ENCODE results near the gene ACOXL. TPM values are rescaled to one million over a fixed set of nuclear protein-coding genes. Genes with fewer than 3 reads are reported as not detected.
A peak's percentile ranks its signal among the peaks of the same experiment; 100 is the strongest.

Gene ACOXL
- total and polyA plus RNA-seq, 9 donors = 0.08 to 0.56 (median 0.19) TPM

DNA sequence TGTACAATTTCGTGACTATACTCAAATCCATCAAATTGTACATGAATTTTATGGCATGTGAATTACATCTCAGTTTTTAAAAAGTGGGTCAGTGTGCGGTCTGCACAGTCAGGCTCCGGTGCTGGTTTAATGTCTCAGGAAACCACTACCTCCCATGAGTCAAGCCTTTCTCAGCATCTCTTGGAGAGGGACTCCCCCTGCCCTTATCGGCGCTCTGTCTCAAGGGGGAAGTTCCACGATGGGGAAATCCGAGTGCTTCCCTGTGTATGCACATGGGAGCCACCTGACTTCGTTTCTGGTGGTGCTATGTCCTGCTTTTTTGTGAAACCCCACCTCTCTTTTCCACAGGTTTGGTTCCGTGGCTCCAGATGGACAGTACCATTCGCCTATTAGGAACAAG, 72.5 kb downstream of the ACOXL start:
- Histone ChIP-seq H3K4me1 (ENCODE audit: control insufficient read depth, insufficient read depth, low read length) (peaks cover 55% of the 10 kb centered on the region), H3K9me3 (replicated peaks; ENCODE audit: control insufficient read depth, low read depth, low read length) (peaks cover 5% of the 10 kb centered on the region), H3K36me3 (ENCODE audit: control insufficient read depth, insufficient read depth, low read length) (no peaks in the 10 kb centered on the region), H3K27me3 (ENCODE audit: control insufficient read depth, insufficient read depth, low read length) (peaks cover 3% of the 10 kb centered on the region), H3K4me3 (ENCODE audit: low read length) (no peak overlapping the region), H3K27ac (ENCODE audit: low read length) (no peak overlapping the region)
- no peak for DNase-seq
- 81% methylated on average over 6 of the region's 10 CpGs for WGBS (ENCODE audit: insufficient coverage)

DNA sequence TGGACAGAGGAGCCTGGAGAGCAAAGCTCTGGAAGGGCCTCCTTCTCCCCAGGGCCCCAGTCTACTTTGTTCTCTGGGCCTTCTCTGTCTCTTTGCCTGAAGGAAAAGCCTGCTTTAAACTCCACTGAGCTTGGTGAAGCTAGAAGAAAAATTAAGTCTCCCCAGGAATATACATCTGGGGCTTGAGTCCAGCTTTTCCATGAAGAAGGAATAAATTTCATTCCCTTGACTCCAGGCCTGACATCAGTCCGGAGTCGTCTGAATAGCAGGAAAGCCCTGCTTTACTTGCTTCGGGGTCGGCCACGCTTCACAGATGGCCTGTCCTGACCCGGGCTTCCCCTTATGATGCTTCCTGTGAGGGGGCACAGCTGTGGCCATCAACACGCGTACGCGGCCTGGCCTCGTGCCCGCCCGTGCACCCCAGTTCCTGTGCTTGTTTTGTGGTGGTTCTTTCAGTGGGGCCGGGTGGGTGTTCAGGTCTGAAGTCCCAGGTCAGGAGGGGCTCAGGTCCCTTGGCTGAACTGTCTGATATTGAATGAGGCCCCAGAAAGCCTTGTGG, 73.6 kb downstream of the ACOXL start:
- peaks cover 3% of the 10 kb centered on the region for H3K27me3 ChIP-seq (ENCODE audit: control insufficient read depth, insufficient read depth, low read length)
- H3K4me1 ChIP-seq (ENCODE audit: control insufficient read depth, insufficient read depth, low read length) = peaks cover 54% of the 10 kb centered on the region
- H3K4me3 ChIP-seq (ENCODE audit: low read length) = no peak overlapping the region
- peak; percentile 70 for DNase-seq
- H3K36me3 ChIP-seq (ENCODE audit: control insufficient read depth, insufficient read depth, low read length) = no peaks in the 10 kb centered on the region
- H3K9me3 ChIP-seq (replicated peaks; ENCODE audit: control insufficient read depth, low read depth, low read length) = peaks cover 5% of the 10 kb centered on the region
- H3K27ac ChIP-seq (ENCODE audit: low read length) = peak overlapping the region; percentile 83
- WGBS (ENCODE audit: insufficient coverage) = 28% methylated on average over 14 of the region's 14 CpGs

DNA sequence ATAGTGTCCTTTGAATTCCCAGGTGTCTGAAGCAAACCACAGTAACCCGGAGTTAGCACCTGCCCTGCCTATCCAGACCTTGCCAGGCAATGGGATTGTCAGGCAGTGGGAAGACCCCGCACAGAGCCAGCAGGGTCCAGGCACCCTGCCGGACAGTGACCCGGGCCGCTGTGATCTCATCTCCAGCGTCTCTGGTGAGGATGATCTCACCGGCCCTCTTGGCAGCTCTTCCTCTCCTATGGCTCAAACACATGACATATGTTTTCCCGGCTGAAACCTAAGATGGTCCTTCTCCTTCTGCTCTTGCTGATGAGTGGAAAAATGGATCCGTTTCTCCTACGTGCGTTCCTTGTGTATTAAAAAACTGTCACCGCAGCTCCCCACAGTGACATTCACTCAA, 75.1 kb downstream of the ACOXL start:
- WGBS (ENCODE audit: insufficient coverage) = 17% methylated on average over 9 of the region's 12 CpGs
- peak overlapping the region; percentile 83 for H3K27ac ChIP-seq (ENCODE audit: low read length)
- DNase-seq = peak; percentile 98

GRCh38 chr2:110810404-110810803, 78.0 kb downstream of the ACOXL start:
- 83% methylated on average over 2 of the region's 2 CpGs for WGBS (ENCODE audit: insufficient coverage)
- no peaks in the 10 kb centered on the region for H3K9me3 ChIP-seq (replicated peaks; ENCODE audit: control insufficient read depth, low read depth, low read length)
- H3K4me1 ChIP-seq (ENCODE audit: control insufficient read depth, insufficient read depth, low read length) = peaks cover 58% of the 10 kb centered on the region
- no peaks in the 10 kb centered on the region for H3K36me3 ChIP-seq (ENCODE audit: control insufficient read depth, insufficient read depth, low read length)
- no peak for DNase-seq
- no peak overlapping the region for H3K4me3 ChIP-seq (ENCODE audit: low read length)
- peaks cover 3% of the 10 kb centered on the region for H3K27me3 ChIP-seq (ENCODE audit: control insufficient read depth, insufficient read depth, low read length)
- H3K27ac ChIP-seq (ENCODE audit: low read length) = no peak overlapping the region

More for the DNA sequence above, 75.1 kb downstream of the ACOXL start:
- H3K4me3 ChIP-seq (ENCODE audit: low read length) = no peak overlapping the region
- no peaks in the 10 kb centered on the region for H3K36me3 ChIP-seq (ENCODE audit: control insufficient read depth, insufficient read depth, low read length)
- H3K9me3 ChIP-seq (replicated peaks; ENCODE audit: control insufficient read depth, low read depth, low read length) = peaks cover 5% of the 10 kb centered on the region
- H3K4me1 ChIP-seq (ENCODE audit: control insufficient read depth, insufficient read depth, low read length) = peaks cover 48% of the 10 kb centered on the region
- H3K27me3 ChIP-seq (ENCODE audit: control insufficient read depth, insufficient read depth, low read length) = peaks cover 3% of the 10 kb centered on the region

DNA sequence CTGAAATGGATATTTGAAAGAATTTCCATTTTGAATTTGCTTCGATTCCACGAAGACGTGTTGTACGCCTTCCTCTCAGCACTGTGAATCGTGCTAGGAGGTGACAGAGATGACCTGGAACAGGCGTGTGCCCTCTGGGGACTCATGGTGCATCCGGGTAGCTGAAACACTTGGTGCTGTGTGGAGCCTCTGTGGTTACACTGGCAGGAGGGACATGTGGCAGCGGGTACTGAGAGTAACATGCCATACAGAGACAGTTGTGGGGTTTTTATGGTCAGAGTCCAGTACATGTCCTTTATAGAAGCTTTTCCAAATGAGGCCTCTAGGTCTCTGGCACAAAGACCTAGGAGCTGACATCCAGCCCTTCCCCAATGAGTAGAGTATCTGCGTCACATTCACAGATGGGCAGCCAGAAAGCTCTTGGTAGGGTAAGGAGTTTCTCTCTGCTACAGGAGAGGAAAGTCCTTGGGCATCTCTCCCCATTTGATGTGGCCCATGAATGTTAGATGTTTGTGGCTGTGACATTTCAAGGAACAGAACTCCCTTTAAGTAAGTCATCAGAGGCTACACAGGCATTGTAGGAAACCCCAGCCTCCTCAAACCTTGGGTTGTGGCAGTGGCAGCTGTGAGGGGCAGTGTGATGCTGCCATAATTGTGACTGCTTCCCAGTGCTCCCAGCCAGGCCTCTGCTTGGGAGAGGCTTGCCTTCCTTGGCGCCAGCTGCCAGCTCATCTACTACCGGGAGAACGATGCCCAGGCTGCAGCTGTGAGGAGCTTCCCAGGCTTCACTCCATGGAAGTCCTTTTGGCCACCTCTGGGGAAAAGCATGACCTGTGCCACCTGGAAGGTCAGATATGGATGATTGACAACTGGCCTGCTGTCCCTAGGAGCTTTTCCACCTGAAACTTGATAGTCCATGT, 80.6 kb downstream of the ACOXL start:
- peak overlapping the region; percentile 17 for H3K27ac ChIP-seq (ENCODE audit: low read length)
- WGBS (ENCODE audit: insufficient coverage) = 84% methylated on average over 11 of the region's 12 CpGs

GRCh38 chr2:110813896-110814295, 81.5 kb downstream of the ACOXL start:
- Histone ChIP-seq H3K36me3 (ENCODE audit: control insufficient read depth, insufficient read depth, low read length) (no peaks in the 10 kb centered on the region), H3K27me3 (ENCODE audit: control insufficient read depth, insufficient read depth, low read length) (peaks cover 7% of the 10 kb centered on the region), H3K9me3 (replicated peaks; ENCODE audit: control insufficient read depth, low read depth, low read length) (no peaks in the 10 kb centered on the region), H3K27ac (ENCODE audit: low read length) (peak overlapping the region; percentile 10), H3K4me3 (ENCODE audit: low read length) (no peak overlapping the region), H3K4me1 (ENCODE audit: control insufficient read depth, insufficient read depth, low read length) (peaks cover 28% of the 10 kb centered on the region)
- DNase-seq = no peak
- 93% methylated on average over 2 of the region's 5 CpGs for WGBS (ENCODE audit: insufficient coverage)

More for the DNA sequence above, 80.6 kb downstream of the ACOXL start:
- peak; percentile 51 for DNase-seq
- H3K27me3 ChIP-seq (ENCODE audit: control insufficient read depth, insufficient read depth, low read length) = peaks cover 7% of the 10 kb centered on the region
- H3K36me3 ChIP-seq (ENCODE audit: control insufficient read depth, insufficient read depth, low read length) = no peaks in the 10 kb centered on the region
- H3K4me3 ChIP-seq (ENCODE audit: low read length) = no peak overlapping the region
- no peaks in the 10 kb centered on the region for H3K9me3 ChIP-seq (replicated peaks; ENCODE audit: control insufficient read depth, low read depth, low read length)
- H3K4me1 ChIP-seq (ENCODE audit: control insufficient read depth, insufficient read depth, low read length) = peaks cover 38% of the 10 kb centered on the region

DNA sequence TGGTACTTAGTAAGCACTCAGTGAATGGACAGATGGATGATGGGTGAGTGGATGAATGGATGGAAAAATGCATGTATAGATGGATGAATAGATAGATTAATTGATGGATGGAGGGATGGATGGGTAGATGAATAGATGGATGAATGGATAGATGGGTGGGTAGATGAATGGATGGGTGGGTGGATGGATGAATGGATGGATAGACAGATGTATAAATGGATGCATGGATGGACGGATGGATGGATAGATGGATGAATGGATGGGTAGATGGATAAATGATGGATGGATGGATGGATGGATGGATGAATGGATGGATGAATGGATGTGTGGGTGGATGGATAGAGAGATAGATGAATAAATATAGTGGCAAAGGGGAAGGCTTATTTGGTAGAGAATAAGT, 83.6 kb downstream of the ACOXL start:
- peaks cover 21% of the 10 kb centered on the region for H3K4me1 ChIP-seq (ENCODE audit: control insufficient read depth, insufficient read depth, low read length)
- no peaks in the 10 kb centered on the region for H3K9me3 ChIP-seq (replicated peaks; ENCODE audit: control insufficient read depth, low read depth, low read length)
- peaks cover 8% of the 10 kb centered on the region for H3K27me3 ChIP-seq (ENCODE audit: control insufficient read depth, insufficient read depth, low read length)
- no peak for DNase-seq
- H3K27ac ChIP-seq (ENCODE audit: low read length) = no peak overlapping the region
- no peak overlapping the region for H3K4me3 ChIP-seq (ENCODE audit: low read length)
- H3K36me3 ChIP-seq (ENCODE audit: control insufficient read depth, insufficient read depth, low read length) = no peaks in the 10 kb centered on the region
- WGBS (ENCODE audit: insufficient coverage) = 100% methylated on average over 1 of the region's 1 CpG

DNA sequence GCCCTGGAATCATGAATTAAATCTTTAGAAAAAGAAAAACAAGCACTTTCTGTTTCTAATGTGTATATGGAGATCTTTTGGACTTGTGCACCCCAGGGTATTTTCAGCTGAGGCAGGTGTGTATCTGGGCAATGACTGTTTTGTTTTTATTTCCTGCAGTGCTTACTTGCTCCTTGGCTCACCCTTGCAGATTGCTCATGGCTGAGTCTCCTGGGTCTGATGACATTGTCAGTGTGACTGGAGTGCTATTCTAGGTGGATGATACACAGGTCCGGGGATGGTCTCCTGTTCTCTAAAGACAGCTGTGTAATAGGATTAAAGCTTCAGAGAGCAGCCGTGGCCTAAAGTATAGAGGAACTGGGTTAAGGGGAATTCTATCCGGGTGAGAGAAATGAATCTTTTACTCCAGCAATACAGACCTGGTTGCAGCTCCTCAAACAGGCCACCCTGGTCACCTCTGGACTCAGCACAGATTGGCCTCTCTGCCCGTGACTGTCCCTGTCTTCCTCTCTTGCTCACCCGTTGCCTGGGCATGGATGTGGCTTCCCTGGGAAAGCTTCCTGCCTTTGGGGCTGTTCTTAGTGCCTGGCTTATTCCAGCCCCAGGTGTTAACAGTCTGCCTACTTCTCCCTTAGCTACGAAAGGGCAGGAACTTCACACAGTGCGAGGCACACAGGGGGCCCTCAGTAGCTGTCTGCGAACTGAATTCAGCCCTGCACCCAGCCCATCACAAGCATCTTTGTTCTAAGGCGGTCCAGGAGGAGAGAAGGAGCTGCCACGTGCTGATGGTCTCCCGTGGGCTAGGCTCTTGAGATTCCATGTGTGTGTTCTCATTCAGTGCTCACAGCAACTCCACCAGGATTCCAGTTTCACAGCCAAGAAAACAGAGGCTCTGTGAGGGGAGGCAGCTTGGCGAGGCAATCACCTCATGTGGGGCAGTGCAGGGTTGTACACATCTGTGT, 84.3 kb downstream of the ACOXL start:
- Histone ChIP-seq H3K27ac (ENCODE audit: low read length) (peak overlapping the region; percentile 17), H3K4me1 (ENCODE audit: control insufficient read depth, insufficient read depth, low read length) (peaks cover 18% of the 10 kb centered on the region), H3K9me3 (replicated peaks; ENCODE audit: control insufficient read depth, low read depth, low read length) (no peaks in the 10 kb centered on the region), H3K27me3 (ENCODE audit: control insufficient read depth, insufficient read depth, low read length) (peaks cover 8% of the 10 kb centered on the region), H3K4me3 (ENCODE audit: low read length) (no peak overlapping the region), H3K36me3 (ENCODE audit: control insufficient read depth, insufficient read depth, low read length) (no peaks in the 10 kb centered on the region)
- DNase-seq = peak; percentile 76
- 68% methylated on average over 8 of the region's 12 CpGs for WGBS (ENCODE audit: insufficient coverage)

GRCh38 chr2:110818767-110819481, 86.6 kb downstream of the ACOXL start:
- peaks cover 8% of the 10 kb centered on the region for H3K4me1 ChIP-seq (ENCODE audit: control insufficient read depth, insufficient read depth, low read length)
- WGBS (ENCODE audit: insufficient coverage) = 48% methylated on average over 6 of the region's 8 CpGs

More at GRCh38 chr2:110818767-110819481, 86.6 kb downstream of the ACOXL start:
- no peaks in the 10 kb centered on the region for H3K36me3 ChIP-seq (ENCODE audit: control insufficient read depth, insufficient read depth, low read length)
- H3K9me3 ChIP-seq (replicated peaks; ENCODE audit: control insufficient read depth, low read depth, low read length) = no peaks in the 10 kb centered on the region
- no peak overlapping the region for H3K4me3 ChIP-seq (ENCODE audit: low read length)
- DNase-seq = no peak
- H3K27me3 ChIP-seq (ENCODE audit: control insufficient read depth, insufficient read depth, low read length) = peaks cover 8% of the 10 kb centered on the region
- H3K27ac ChIP-seq (ENCODE audit: low read length) = no peak overlapping the region

All from muscle of leg (tissue), 11 donors.